Hematopoietic multipotent progenitor cell treated with erythropoietin and hydrocortisone succinate and interleukin-3 and kit ligand, for 4 days (in vitro differentiated cells): Measurements from ENCODE around the gene LRRN4.
"Not testable (repeated sequence)": the region's sequence is repeated elsewhere in the genome, so short reads cannot be mapped to it uniquely, and the experiment has no call there.

Experiments
- DNase-seq: peaks from one replicate; pipeline ENCODE4 v3.0.0-alpha.2; 2015

The LRRN4 gene

GRCh38 chr20:6058684-6059295 lies 4.9 kb upstream of the LRRN4 start:
- DNase-seq: no peak

GRCh38 chr20:6057691-6058090 lies 3.8 kb upstream of the LRRN4 start:
- DNase-seq: peak; percentile 80

- DNase-seq: no peak
Measured at GRCh38 chr20:6057139-6057538, 3.3 kb upstream of the LRRN4 start.

GRCh38 chr20:6055981-6056569 lies 2.2 kb upstream of the LRRN4 start:
- no peak for DNase-seq

- peak; percentile 24 for DNase-seq
Measured at GRCh38 chr20:6055161-6055783, 1.4 kb upstream of the LRRN4 start.

- not testable (repeated sequence) for DNase-seq
Measured at GRCh38 chr20:6054689-6055051, 810 bp upstream of the LRRN4 start.

GRCh38 chr20:6053064-6053775 lies 640 bp downstream of the LRRN4 start:
- no peak for DNase-seq

- peak; percentile 40 for DNase-seq
Measured at GRCh38 chr20:6051505-6051904, 2.4 kb downstream of the LRRN4 start.

- no peak for DNase-seq
Measured at GRCh38 chr20:6048391-6048790, 5.5 kb downstream of the LRRN4 start.

GRCh38 chr20:6046432-6046831 lies 7.4 kb downstream of the LRRN4 start:
- no peak for DNase-seq

GRCh38 chr20:6045566-6045965 lies 8.3 kb downstream of the LRRN4 start:
- DNase-seq: peak; percentile 45

GRCh38 chr20:6044115-6044514 lies 9.7 kb downstream of the LRRN4 start:
- peak; percentile 30 for DNase-seq

- DNase-seq: no peak
Measured at GRCh38 chr20:6041808-6042265, 12.0 kb downstream of the LRRN4 start.

GRCh38 chr20:6040958-6041807 lies 12.7 kb downstream of the LRRN4 start:
- no peak for DNase-seq

- DNase-seq: no peak
Measured at GRCh38 chr20:6040540-6040939, 13.3 kb downstream of the LRRN4 start.

GRCh38 chr20:6039766-6040165 lies 14.1 kb downstream of the LRRN4 start:
- DNase-seq: no peak

- DNase-seq: no peak
Measured at GRCh38 chr20:6038256-6038655, 15.6 kb downstream of the LRRN4 start.

GRCh38 chr20:6037082-6037481 lies 16.8 kb downstream of the LRRN4 start:
- DNase-seq: no peak

GRCh38 chr20:6036213-6036612 lies 17.6 kb downstream of the LRRN4 start:
- no peak for DNase-seq

GRCh38 chr20:6034134-6034969 lies 19.5 kb downstream of the LRRN4 start:
- DNase-seq: peak; percentile 51

GRCh38 chr20:6032907-6033306 lies 21.0 kb downstream of the LRRN4 start:
- not testable (repeated sequence) for DNase-seq
